ENCODE measurements around the gene FEV.

The FEV gene

GRCh38 chr2:219017201-219017931 is 32.4 kb upstream of the FEV start:
- DNase-seq (ENCODE audit: low read depth in 2 of 2): no peak

GRCh38 chr2:219016721-219017120 is 31.7 kb upstream of the FEV start:
- no peak for DNase-seq (ENCODE audit: low read depth in 2 of 2)

GRCh38 chr2:219010873-219011272 is 25.9 kb upstream of the FEV start:
- no peak for DNase-seq (ENCODE audit: low read depth in 2 of 2)

- no peak for DNase-seq (ENCODE audit: low read depth in 2 of 2)
Observed at GRCh38 chr2:219010162-219010756, 25.3 kb upstream of the FEV start.

GRCh38 chr2:219009294-219009693 is 24.3 kb upstream of the FEV start:
- DNase-seq (ENCODE audit: low read depth in 2 of 2): no peak

- no peak for DNase-seq (ENCODE audit: low read depth in 2 of 2)
Observed at GRCh38 chr2:219003979-219004378, 19.0 kb upstream of the FEV start.

- no peak for DNase-seq (ENCODE audit: low read depth in 2 of 2)
Observed at GRCh38 chr2:219003267-219003634, 18.3 kb upstream of the FEV start.

GRCh38 chr2:219002395-219003266 is 17.6 kb upstream of the FEV start:
- DNase-seq (ENCODE audit: low read depth in 2 of 2): peak in 1 of 2 experiments; percentile 57

GRCh38 chr2:219001577-219002394 is 16.8 kb upstream of the FEV start:
- peak in 1 of 2 experiments; percentile 32 for DNase-seq (ENCODE audit: low read depth in 2 of 2)

- no peak for DNase-seq (ENCODE audit: low read depth in 2 of 2)
Observed at GRCh38 chr2:219001100-219001576, 16.2 kb upstream of the FEV start.

GRCh38 chr2:219000569-219000960 is 15.6 kb upstream of the FEV start:
- no peak for DNase-seq (ENCODE audit: low read depth in 2 of 2)

- DNase-seq (ENCODE audit: low read depth in 2 of 2): no peak
Observed at GRCh38 chr2:218999881-219000568, 15.0 kb upstream of the FEV start.

GRCh38 chr2:218999021-218999880 is 14.3 kb upstream of the FEV start:
- no peak for DNase-seq (ENCODE audit: low read depth in 2 of 2)

GRCh38 chr2:218998414-218999002 is 13.5 kb upstream of the FEV start:
- DNase-seq (ENCODE audit: low read depth in 2 of 2): no peak

- DNase-seq (ENCODE audit: low read depth in 2 of 2): no peak
Observed at GRCh38 chr2:218997731-218998130, 12.7 kb upstream of the FEV start.

- no peak for DNase-seq (ENCODE audit: low read depth in 2 of 2)
Observed at GRCh38 chr2:218996937-218997336, 12.0 kb upstream of the FEV start.

- peak; percentile 57 to 83 for DNase-seq (ENCODE audit: low read depth in 2 of 2)
Observed at GRCh38 chr2:218995972-218996711, 11.2 kb upstream of the FEV start.

GRCh38 chr2:218995561-218995960 is 10.6 kb upstream of the FEV start:
- DNase-seq (ENCODE audit: low read depth in 2 of 2): no peak
